Activated CD4-positive, alpha-beta T cell treated with anti-CD3 and anti-CD28 coated beads for 4 hours (primary cell): ENCODE results near the gene PER2.

Experiments used
- DNase-seq, 2 donors: peaks; one replicate each; pipeline ENCODE4 v3.0.0-alpha.2; 2020

PER2 gene

GRCh38 chr2:238225911-238226697, 62.3 kb downstream of the PER2 start:
- DNase-seq = no peak

- DNase-seq = no peak
Observed at GRCh38 chr2:238225121-238225520, 63.3 kb downstream of the PER2 start.

DNA sequence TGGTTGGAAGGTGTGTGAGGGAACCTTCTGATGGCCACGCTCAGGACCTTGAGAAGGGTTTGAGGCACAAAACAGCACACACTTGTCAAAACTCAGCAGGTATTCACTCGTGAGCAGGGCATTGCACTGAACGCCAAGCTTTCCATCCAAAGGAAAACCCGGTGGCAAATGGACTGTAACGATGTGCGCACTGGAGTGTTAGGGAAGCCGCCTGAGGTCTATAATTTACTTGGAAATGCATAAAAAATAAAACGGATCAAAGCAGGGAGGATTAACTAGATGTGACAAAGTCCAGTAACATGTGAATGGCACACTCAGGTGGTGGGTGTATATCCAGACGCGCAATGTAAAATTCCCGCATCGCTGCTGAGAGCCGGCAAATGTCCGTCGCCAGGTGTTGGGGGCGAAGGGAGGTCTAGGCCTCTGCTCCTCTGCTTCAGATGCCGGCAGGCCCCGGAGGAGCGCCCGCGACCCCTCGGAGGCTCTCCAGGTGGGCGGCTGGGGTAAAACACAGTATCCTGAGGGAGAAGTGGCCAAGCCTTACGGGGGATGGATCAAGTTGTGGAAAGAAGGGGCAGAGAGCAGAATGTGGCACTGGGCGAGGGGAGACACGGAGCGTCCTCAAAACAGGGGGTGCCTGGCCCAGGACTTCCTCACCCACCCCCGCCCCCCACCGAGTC, 63.9 kb downstream of the PER2 start:
- no peak for DNase-seq

GRCh38 chr2:238220892-238221521, 67.4 kb downstream of the PER2 start:
- no peak for DNase-seq

DNA sequence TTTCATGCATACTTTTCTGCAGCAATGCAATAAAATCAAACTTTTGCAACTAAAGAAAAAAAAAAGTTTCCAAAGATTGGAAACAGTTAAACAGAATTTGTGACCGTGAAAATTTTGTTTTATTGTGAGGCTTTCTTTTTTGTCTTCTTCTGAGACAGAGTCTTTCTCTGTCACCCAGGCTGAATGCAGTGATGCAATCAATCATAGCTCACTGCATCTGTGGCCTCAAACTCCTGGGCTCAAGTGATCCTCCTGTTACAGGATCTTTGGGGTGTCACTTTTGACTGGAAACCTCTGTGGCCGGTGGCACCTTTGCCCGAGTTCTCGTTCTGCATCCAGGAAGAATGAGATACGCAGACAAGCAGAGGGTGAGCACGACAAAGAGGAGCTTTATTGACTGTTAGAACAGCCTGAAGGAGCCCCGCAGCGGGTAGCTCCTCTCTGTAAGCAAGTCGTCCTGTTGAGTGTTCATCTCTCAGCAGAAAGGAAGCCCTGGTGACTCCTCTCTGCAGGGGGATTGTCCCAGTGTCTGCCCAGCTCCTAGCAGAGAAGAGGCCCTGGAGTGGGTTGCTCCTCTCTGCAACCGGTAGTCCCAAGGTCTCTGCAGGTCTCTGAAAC, 68.0 kb downstream of the PER2 start:
- no peak for DNase-seq

DNA sequence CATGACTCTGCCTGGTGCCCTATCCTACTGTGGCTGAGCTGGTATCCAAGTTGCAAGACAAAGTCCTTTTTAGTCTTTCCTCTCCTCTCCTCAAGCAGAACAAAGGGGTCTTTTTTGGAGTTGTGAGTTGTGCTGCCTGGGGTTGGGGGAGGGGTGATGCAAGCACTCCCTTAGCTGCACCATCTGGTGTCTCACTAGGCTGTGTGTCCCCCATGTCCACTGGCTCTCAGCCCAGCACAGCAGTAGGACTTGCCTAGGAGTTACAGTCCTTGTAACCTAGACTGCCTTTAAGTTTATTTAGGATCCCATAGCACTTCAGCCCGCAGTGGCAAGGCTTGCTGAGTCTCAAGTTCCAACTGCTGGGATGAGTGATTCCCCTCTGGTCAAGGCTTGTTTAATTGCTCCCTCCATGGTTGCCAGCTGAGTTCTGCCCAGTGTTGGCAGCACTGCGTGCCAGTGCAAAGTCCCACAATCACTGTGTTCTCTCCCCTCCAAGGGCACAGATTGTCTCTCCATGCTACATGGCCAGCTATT, 71.7 kb downstream of the PER2 start:
- DNase-seq = no peak

DNA sequence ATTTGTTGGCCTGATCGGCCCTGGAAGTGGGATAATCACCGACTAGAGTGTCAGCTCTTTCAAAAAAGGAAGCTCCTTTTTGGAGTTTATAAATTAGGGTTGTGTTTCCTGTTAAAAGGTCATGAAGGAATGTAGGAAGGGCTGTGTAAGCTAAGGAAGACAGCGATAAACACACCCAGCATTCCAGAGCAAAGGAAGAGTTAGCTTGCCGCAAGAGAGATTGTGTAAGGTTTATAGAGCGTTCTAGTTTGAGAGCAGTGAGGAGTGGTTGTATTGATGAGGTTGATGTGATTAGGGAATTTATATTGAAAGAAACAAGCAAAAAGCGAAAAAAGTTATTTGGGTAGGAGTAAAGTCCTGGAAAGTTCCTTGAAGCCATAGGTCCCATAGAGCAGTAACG, 81.4 kb downstream of the PER2 start:
- no peak for DNase-seq

- DNase-seq = no peak
Observed at GRCh38 chr2:238203973-238204683, 84.3 kb downstream of the PER2 start.

- peak; percentile 87 to 91 for DNase-seq
Observed at GRCh38 chr2:238203094-238203972, 85.1 kb downstream of the PER2 start, which contains the start of gene ILKAP. TSS of gene ILKAP (minus strand) at chr2:238203695. CDS start at chr2:238203553, 142 bp downstream.

GRCh38 chr2:238202326-238203093, 85.9 kb downstream of the PER2 start:
- peak in 1 of 2 donors; percentile 14 for DNase-seq
